Lung microvascular endothelial cell (primary cell): ENCODE measurements around the gene ATP2A2. TPM values are rescaled to one million over a fixed set of nuclear protein-coding genes. Genes with fewer than 3 reads are reported as not detected.
"Not testable (repeated sequence)": the region's sequence is repeated elsewhere in the genome, so short reads cannot be mapped to it uniquely, and the experiment has no call there.

Experiments used
- DNase-seq, 2 donors: peaks; one replicate each; pipeline versions ENCODE4 v3.0.0 to v3.0.0-alpha.2; 2010; ENCODE audit warnings: low read depth in 2 of 2
- total RNA-seq: library from RNA; depleted of rRNA; stranded (reverse); fragments of >200 nt; gene quantifications from 2 replicates; pipeline ENCODE4 v1.2.1, GENCODE V29; 2014

The ATP2A2 gene
- total RNA-seq, result 71.3 and 113 TPM in 2 replicates

GRCh38 chr12:110280779-110281548 lies at the start of gene ATP2A2:
ATP2A2 (plus strand) TSS chr12:110281247; CDS start chr12:110281790, 543 bp downstream.
- DNase-seq, result peak; percentile 92 to 93

- DNase-seq, result no peak
Measured at GRCh38 chr12:110233212-110233903, 47.7 kb upstream of the ATP2A2 start.

GRCh38 chr12:110234331-110234751 lies 46.7 kb upstream of the ATP2A2 start:
- no peak for DNase-seq

GRCh38 chr12:110234755-110235154 lies 46.3 kb upstream of the ATP2A2 start:
- peak; percentile 15 to 54 for DNase-seq

GRCh38 chr12:110235383-110235782 lies 45.7 kb upstream of the ATP2A2 start:
- no peak for DNase-seq

GRCh38 chr12:110243227-110243626 lies 37.8 kb upstream of the ATP2A2 start:
- DNase-seq, result no peak

- DNase-seq, result no peak
Measured at GRCh38 chr12:110244372-110244771, 36.7 kb upstream of the ATP2A2 start.

GRCh38 chr12:110244829-110245228 lies 36.2 kb upstream of the ATP2A2 start:
- DNase-seq, result no peak

- DNase-seq, result peak; percentile 47 to 57
Measured at GRCh38 chr12:110245369-110245772, 35.7 kb upstream of the ATP2A2 start.

- DNase-seq, result no peak
Measured at GRCh38 chr12:110246636-110247339, 34.3 kb upstream of the ATP2A2 start.

GRCh38 chr12:110247340-110248095 lies 33.5 kb upstream of the ATP2A2 start:
- DNase-seq, result no peak

GRCh38 chr12:110248096-110248447 lies 33.0 kb upstream of the ATP2A2 start:
- DNase-seq, result no peak

- peak in 1 of 2 donors; percentile 46 for DNase-seq
Measured at GRCh38 chr12:110249105-110249504, 31.9 kb upstream of the ATP2A2 start.

- no peak for DNase-seq
Measured at GRCh38 chr12:110249716-110250225, 31.3 kb upstream of the ATP2A2 start.

- no peak for DNase-seq
Measured at GRCh38 chr12:110251381-110251780, 29.7 kb upstream of the ATP2A2 start.

GRCh38 chr12:110252716-110253115 lies 28.3 kb upstream of the ATP2A2 start:
- DNase-seq, result no peak

- DNase-seq, result peak in 1 of 2 donors; percentile 29
Measured at GRCh38 chr12:110253176-110253575, 27.9 kb upstream of the ATP2A2 start.

- DNase-seq, result no peak
Measured at GRCh38 chr12:110254971-110255540, 26.0 kb upstream of the ATP2A2 start.

GRCh38 chr12:110255890-110256456 lies 25.1 kb upstream of the ATP2A2 start:
- DNase-seq, result not testable (repeated sequence)

GRCh38 chr12:110256780-110257431 lies 24.1 kb upstream of the ATP2A2 start:
- no peak for DNase-seq
